Measurements from ENCODE around the gene FHOD3.

GRCh38 chr18:36471393-36471792 is 173.9 kb downstream of the FHOD3 start:
- TF ChIP-seq CTCF (IDR thresholded peaks at IDR 0.05) (no peak), POLR2AphosphoS5 (IDR thresholded peaks at IDR 0.05; ENCODE audit: low read depth, low read length) (no peak)

All from Panc1 (cell line).